Stimulated activated CD8-positive, alpha-beta memory T cell treated with anti-CD3 and anti-CD28 coated beads, Interleukin-15, amount 100 ng/mL, for 4 hours (primary cell): ENCODE measurements around the gene PRDM5.
"Not testable (repeated sequence)": the region's sequence is repeated elsewhere in the genome, so short reads cannot be mapped to it uniquely, and the experiment has no call there.

Source experiments
- DNase-seq, 2 donors: peaks; one replicate each; pipeline ENCODE4 v3.0.0-alpha.2; 2020; ENCODE audit warnings: low read depth in 2 of 2

PRDM5 gene

GRCh38 chr4:120648336-120648735, 274.2 kb downstream of the PRDM5 start:
- not testable (repeated sequence) for DNase-seq
